Midbrain (tissue), 1 donor: ENCODE measurements around the gene LARP6.
"Not testable (repeated sequence)": the region's sequence is repeated elsewhere in the genome, so short reads cannot be mapped to it uniquely, and the experiment has no call there.

Source experiments
- DNase-seq: peaks from one replicate; lab custom pipeline; 2025; lab: John Stamatoyannopoulos, UW

Gene LARP6

DNA sequence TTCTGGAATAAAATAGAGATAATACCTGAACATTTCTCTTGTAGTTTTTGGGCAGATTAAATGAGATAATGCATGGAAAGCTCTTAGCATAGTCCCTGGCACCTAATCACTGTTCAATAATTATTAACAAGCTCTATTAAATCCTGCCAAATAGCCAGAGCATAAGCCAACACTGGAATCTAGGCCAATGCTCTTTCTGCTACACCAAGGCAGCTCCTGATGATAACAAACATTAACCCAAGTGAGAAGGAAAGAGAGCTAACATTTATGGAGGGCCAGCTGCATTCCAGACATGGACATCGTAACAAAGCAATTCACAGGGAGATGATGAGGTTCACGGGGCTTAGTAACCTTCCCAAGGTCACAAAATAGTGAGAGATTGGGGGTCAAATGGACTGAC lies 23.3 kb downstream of the LARP6 start:
- no peak for DNase-seq

DNA sequence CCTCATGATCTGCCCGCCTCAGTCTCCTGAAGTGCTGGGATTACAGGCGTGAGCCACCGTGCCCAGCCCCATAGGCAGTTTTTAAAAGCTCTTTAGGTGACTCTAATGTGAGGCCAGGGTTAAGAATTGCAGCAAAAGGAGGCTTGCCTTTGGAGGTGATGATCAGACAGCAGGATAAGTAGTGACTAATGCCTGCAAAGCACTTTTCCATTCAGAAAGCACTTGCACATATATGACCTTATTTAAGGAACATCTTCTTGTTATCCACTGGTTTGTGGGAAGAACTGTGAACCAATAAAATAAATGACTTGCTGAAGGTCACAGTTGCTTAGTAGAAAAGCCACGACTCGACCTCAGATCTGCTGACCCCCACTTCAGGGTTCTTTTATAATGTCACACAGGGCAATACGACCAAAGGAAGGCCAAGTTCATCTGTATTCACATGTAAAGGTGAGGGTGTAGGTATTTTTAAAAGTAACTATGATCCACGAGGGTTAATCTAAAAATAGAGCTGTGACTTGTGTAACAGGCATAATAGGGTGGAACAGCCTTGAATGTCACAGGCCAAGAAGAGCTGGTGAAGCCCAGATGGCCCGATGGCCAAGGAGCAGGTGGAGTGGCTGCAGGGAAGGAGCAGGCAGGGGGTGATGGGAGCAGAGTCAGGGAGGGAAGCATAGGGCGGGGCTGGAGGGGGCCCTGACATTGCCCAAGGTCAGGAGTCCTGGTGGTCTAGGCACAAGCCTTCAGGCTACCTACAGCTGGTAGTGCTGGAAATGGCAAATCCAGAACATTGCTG lies 24.4 kb downstream of the LARP6 start:
- DNase-seq, result no peak

DNA sequence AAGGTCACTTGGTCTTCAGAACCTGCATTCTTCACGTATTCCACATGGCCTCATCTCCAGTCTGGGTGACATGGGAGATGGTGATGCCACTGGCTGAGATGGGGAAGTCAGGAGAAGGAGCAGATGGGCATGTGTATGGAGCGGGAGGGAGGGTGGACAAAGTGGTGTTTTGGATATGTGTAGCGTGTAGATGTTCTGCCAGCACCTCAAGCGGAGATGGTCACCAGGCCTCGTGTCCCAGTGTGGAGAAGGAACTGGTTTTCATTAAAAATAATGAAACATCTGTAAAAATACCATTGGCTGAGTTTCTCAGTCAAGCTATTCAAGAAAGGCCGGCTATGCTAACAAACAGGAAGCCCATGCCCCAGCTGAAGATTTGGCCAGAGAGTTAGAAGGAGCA lies 26.2 kb downstream of the LARP6 start:
- DNase-seq, result no peak

DNA sequence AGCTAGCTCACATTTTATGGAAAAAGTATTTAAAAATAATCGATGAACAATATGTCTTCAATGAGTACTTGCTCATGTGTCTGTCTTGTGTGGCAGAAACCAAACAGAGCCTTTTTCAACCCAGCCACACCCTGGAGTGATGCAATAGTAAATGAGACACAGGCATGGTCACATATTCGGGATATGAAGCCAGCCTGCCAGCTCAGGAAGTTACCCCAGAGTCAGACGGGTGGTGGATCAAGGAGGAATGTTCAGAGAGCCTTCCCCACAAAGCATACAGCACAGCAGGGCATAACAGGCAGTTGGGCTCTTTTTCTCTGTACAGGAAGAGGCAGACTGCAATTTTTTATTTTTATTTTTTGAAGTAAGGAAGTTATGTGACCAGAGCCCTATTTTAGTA lies 27.3 kb downstream of the LARP6 start:
- no peak for DNase-seq

DNA sequence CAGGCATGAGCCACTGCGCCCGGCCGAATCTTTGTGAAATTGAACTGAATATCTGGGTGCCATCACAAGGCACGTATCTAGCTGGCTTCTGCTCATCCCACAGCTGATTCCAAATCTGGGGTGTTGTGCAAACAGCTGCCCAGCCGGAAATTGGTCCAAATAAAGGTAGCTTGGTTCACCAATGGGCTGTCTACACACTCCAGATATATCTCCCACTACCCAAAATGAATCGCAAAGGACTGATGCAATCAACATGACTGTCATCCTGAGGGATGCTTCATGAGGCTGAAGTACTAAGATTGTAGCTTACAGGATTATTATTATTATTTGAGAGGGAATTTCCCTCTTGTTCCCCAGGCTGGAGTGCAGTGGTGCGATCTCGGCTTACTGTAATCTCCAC lies 28.1 kb downstream of the LARP6 start:
- DNase-seq, result no peak

DNA sequence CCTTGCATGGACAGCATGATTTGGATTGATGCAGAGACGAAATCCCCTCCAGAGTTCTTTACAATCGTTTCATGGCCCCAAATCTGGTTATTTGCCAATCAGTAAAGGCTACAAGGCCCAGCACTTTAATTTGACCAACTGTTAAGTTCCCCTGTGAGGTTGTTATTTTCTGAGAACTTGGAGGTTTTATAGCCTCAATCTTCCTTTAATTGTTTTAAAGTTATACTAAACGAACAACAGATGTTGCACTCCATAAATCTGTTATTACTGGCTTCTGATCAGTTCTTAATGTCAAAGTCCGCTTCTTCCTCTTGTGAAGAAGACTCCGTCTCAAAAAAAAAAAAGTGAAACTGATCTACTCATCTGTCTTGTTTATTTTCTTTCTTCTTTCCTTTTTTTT lies 30.8 kb downstream of the LARP6 start:
- no peak for DNase-seq

DNA sequence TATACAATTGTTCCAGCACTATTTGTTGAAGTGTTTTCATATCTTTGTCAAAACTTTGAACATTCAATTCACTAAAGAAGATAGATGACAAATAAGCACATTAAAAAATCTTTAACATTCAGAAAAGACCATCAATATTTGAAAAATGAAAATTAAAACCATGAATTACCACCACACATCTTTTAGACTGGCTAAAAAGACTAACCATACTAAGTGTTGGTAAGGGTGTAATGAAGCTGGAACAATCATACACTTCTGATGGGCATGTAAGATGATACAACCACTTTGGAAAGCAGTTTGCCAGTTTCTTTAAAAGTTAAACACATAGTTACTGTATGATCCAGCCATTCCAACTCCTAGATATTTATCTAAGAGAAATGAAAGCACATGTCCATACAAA lies 33.7 kb downstream of the LARP6 start:
- DNase-seq, result no peak

DNA sequence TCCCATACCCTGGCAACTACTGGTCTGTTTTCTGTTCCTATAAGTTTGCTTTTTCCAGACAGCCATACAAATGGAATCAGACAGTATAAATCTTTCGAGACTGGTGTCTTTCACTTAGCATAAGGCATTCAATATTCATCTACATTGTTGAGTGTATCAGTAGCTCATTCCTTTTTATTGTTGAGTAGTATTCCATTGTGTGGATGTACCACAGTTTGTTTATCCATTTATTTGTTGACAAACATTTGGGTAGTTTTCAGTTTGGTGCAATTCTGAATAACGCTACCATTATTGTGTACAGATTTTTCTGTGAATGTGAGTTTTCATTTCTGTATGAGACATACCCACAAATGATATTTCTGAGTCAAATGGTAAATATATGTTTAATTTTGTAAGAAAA lies 35.4 kb downstream of the LARP6 start:
- no peak for DNase-seq

DNA sequence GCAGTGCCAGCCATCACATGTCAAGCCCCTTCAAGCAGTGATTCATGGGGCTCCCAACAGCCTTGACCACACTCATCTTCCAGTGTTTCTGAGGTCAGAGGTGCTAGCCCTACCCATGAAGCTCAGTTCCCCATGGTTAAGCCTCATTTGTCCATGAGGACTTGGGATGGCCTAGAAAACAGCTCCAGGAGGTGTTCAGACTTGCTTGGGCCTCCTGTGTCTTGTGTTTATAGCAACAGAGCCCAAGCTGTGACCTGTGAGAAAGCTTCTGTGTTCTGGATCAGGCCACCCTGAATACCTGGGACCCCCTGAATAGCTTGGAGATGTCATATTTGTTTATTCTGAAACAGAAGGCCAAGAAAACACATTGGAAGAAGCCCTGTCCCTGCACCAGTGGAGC lies 36.7 kb downstream of the LARP6 start:
- no peak for DNase-seq

DNA sequence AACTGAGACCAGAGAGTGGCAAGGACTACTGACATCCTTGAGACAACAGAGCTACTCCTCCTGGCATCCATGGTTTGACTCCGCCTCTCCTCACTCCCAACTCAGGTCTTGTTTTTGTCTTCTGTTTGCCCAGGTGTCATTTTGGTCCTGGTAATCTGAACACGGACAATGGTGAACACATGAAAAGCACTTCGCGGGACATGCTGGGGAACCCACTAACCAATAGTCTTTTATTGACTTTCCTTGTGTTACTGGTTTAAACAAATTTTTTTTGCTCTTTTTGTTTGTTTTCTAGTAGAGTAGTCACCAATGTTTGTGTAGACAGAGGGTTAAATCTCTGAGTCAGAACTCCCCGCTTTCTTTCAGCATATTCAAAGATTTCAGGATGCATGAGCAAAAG lies 38.4 kb downstream of the LARP6 start:
- no peak for DNase-seq

DNA sequence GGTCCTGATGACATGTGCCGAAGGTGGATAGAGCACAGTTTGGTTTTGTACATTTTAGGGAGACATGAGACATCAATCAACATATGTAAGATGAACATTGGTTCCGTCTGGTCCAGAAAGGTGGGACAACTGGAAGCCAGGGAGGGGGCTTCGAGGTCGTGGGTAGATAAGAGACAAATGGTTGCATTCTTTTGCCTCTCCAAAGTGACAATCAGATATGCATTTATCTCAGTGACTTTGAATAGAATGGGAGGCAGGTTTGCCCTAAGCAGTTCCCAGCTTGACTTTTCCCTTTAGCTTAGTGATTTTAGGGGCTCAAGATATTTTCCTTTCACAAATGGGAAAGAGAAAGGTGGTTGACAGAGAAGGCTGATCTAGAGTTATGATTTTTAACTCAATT lies 38.9 kb downstream of the LARP6 start:
- not testable (repeated sequence) for DNase-seq

DNA sequence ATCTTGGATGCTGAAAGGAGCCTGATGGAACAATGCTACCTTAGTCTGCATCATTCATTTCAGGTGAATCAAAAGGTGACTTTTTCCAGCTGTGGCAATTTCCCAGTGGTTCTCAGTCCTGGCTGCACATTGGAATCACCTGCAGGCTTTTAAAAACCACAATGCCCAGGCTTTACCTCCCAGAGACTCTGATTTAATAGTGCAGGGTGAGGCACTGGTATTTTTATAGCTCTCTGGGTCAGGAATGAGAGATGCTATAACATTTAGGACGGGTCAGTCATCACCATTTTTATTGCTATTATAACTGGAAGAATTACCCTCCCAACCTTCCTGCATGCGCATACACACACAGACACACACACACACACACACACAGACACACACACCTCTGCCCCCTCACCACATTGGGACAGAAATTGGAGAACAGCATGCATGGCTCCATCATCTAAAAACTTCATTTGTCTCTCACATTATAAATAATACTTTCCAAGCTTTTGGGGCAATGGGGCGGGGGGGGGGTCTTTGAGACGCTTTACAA lies 41.1 kb downstream of the LARP6 start:
- no peak for DNase-seq

DNA sequence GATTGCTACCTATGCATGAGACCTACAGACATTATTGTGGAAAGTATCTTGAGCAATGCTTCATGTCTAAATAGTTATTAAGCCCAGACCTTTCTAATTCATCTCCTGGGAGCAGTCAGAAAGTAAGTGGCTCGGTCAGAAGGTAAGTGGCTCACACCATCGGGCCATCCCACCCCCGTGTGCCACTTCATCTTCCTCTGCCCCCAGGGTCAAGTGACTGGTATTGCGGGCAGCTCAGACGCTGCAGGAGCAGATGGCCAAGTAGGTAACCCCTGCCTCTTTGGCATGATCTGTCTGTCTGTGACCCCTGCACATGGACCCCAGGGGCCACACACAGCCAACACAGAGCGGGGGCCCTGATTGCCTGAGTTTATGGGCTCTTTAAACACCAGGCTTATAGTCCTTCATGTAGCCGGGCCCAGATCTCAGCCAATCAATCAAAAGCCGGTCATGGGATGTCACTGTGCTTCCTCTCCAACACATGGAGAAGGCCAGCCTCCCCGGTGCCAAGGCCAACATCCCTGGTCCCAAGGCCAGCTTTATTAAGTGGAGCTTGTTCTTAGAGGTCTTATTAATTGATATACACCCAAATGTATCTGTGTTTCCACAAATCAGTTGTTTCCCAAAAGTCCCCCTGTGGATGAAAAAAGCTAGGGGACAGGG lies 42.9 kb downstream of the LARP6 start:
- DNase-seq, result no peak

DNA sequence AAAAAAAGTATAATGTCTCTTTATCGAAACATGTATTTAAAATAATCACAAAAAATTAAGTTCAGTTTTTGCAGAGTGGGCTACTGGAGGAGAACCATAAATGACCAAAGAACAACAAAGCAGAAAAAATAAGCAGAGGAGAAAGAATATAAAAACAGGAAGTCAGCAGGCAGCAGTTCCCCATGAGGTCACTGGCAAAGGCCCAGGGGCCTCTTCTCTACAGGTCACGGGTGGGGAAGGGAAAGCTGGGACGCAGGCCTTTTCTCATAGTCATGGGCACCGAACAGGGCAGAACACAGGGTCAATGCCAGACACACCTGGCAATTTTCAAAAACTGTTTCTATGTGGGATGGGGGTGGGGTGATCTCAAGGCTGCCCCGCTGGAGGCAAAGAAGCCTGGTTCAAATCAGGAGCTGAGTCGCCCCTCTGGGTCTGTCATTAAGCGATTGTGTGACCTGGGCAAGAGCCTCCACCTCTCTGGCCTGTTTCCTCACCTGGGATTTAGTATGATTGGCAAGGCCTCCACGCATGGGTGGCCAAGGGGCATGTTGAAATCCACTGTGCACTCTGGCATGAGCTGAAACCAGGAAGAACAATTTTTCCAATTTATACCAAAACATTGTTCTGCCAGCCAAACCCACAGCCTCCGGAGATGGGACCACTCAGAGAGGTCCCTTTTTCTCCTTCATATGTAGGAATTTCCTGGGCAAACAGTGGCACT lies 46.8 kb downstream of the LARP6 start:
- DNase-seq, result no peak

DNA sequence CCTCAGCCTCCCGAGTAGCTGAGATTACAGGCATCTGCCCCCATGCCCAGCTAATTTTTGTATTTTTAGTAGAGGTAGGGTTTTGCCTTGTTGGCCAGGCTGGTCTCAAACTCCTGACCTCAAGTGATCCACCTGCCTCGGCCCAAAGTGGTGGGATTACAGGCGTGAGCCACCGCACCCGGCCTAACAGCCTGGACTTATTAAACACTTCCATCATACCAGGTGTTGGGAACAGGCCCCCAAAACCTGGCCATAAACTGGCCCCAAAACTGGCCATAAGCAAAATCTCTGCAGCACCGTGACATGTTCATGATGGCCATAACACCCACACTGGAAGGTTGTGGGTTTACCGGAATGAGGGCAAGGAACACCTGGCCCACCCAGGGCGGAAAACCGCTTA lies 49.6 kb downstream of the LARP6 start:
- DNase-seq, result not testable (repeated sequence)

DNA sequence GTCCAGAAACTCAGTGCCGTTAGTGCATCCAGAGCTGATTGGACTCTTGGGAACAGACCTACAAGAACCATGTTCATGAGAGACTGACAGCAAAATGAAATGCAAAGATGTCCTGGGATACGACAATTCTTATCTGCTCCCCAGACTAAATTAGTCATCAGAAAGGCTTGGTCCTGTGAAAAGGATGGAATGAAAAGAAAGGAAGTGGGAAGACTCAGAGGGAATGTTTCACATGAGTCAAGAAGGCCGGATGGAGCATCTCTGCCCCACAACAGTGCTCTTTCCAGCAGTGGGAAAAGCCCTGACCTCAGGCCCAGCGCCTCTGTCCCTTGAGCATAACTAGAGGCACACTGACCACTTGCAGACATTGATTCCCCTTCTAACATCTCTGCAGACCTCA lies 51.3 kb downstream of the LARP6 start:
- DNase-seq, result no peak

DNA sequence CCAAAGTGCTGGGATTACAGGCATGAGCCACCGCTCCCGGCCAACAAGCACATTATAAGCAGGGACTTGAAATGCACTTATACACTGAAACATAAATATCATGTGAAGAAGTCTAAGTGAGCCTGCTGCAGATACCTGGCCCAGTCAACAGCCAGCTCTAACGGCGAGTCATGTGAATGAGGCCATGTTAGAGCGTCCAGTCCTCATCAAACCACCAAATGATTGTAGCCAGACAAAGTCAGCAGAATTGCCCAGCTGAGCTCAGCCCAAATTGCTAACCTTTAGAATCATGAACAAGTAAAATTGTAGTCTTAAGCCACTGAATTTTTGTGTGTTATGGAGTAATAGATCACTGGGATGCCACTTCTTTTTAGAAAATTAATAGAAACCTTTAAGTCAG lies 52.8 kb downstream of the LARP6 start:
- DNase-seq, result no peak

DNA sequence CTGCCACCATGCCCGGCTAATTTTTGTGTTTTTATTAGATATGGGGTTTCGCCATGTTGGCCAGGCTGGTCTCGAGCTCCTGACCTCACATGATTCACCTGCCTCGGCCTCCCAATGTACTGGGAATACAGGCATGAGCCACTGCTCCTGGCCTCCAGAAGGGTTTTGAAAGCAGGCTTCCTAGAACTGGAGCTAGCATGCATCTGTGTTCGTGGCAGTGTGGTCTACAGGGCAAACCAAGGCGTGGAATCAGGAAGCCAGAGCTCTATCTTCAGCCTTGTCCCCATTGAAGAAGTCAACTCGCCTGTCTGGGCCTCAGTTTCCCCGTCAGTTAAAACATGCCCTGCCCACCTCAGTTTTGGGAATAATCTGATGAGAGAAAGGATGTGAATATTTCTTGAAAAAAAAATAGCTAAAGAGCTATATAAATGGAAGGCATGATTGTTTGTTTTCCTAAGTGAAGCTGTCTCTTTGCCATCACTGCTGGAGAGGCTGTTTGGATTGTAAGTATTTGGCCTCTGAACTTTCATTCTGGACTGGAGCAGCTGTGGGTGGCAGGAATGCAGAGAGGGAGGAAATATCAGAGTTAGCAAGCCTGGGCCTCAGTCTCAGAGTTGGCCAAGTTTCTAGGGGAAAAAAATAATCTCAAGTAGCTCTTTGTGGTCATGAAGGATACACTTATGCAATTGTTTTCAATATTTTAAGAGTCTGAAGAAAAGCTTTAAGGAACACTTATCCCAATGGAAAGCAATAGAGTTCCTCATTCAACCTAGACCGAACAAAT lies 54.1 kb downstream of the LARP6 start:
- no peak for DNase-seq

DNA sequence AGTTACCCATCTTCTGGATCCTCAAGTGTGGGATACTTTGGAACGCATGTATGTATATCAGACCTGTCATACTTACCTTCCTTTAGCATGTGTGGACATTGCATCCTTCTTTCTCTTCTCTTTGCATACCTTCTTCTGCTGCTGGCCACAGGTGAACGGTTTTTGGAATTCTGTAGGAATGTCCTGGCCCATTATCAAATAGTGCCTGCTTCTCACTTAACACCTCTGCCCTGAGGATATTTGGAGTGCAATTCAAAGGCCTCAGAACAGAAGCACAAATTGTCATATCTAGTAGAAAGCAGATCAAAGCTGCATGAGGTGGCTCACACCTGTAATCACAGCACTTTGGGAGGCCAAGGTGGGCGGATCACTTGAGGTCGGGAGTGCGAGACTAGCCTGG lies 56.5 kb downstream of the LARP6 start:
- DNase-seq, result no peak

DNA sequence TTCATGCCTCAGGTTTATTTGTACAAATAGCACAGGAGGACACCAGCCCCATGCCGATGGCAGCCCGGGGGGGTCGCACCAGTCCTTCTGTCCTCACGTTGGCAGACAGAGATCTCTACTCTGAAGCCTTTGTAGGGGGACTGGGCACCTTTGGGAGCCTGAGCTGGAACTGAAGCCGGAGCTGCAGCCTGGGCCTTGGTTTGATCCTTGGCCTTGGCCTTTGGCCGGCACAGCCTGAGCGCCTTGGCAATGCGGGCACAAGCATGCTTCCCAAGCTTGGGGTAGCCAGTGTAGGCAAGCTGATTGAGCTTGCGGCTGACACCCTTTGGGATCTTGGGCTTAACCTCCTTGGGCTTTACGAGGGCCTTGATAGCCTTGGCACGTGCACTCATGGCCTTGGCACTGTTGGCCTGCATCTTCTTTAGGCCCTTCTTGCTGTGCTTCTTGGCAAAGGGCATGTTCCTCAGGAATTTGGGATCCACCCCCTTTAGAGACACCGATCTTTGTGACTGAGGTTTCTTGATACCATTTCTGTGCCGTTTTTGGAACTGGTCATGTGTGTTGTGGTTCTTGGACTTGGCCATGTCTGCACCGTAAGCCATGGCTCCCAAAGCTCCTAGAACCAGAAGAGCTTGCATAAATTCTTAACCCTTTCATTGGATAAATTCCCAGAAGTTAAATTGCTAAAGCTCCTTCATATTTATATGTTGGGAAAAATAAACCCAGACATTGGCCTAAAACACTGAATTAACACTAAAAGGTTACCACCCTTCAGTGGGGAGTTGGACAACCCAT lies 57.2 kb downstream of the LARP6 start:
- no peak for DNase-seq

DNA sequence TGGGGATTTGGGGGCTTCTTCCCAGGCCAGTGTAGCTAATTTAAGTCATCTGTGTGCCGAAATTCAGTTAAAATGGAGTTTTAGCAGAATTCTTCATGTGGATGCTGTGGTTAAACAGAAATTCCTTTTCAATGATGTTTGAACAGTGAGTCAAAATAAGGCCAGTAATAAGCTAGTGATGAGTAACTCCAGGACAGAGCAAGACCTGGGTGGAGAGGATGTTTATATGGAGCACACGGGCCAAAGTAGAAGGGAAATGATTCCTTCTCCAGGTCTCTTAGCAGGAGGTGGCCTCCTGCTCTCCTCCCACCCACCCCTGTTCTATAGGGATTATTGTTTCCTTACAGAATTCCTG lies 58.7 kb downstream of the LARP6 start:
- no peak for DNase-seq
